ENCODE measurements around the gene ULK1.

- TF ChIP-seq, protein P1, sequence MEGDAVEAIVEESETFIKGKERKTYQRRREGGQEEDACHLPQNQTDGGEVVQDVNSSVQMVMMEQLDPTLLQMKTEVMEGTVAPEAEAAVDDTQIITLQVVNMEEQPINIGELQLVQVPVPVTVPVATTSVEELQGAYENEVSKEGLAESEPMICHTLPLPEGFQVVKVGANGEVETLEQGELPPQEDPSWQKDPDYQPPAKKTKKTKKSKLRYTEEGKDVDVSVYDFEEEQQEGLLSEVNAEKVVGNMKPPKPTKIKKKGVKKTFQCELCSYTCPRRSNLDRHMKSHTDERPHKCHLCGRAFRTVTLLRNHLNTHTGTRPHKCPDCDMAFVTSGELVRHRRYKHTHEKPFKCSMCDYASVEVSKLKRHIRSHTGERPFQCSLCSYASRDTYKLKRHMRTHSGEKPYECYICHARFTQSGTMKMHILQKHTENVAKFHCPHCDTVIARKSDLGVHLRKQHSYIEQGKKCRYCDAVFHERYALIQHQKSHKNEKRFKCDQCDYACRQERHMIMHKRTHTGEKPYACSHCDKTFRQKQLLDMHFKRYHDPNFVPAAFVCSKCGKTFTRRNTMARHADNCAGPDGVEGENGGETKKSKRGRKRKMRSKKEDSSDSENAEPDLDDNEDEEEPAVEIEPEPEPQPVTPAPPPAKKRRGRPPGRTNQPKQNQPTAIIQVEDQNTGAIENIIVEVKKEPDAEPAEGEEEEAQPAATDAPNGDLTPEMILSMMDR (IDR thresholded peaks at IDR 0.05): no peak
- TF ChIP-seq EP300 (IDR thresholded peaks at IDR 0.05) (no peak), POLR2A (IDR thresholded peaks at IDR 0.05) (no peak), POLR2AphosphoS5 (IDR thresholded peaks at IDR 0.05) (no peak)
Measured at GRCh38 chr12:131950182-131950913, 55.9 kb downstream of the ULK1 start.
